Adrenal gland (tissue), 12 donors: Measurements from ENCODE around the gene VWA2. TPM values are rescaled to one million over a fixed set of nuclear protein-coding genes. Genes with fewer than 3 reads are reported as not detected.

Experiments used
- DNase-seq, 7 donors: peaks; one replicate each; pipeline ENCODE4 v3.0.0-alpha.2; 2019 to 2020
- H3K27ac ChIP-seq, 5 donors: fragments of 200-600 bp; sonication (generic) in 4 of 5; 1 replicate in 3 of 5; 2 replicates in 2 of 5; pipeline versions ENCODE4 v1.5.1 to v1.8.0; 2016 to 2020; ENCODE audit warnings: mild to moderate bottlenecking in 1 of 5
- H3K27me3 ChIP-seq: fragments of 200-600 bp; 2 replicates; pipeline ENCODE4 v1.8.0; 2021
- H3K36me3 ChIP-seq, 2 donors: fragments of 200-600 bp; replicated peaks in 1 of 2; 1 replicate in 1 of 2; 2 replicates in 1 of 2; pipeline versions ENCODE4 v1.5.1 to v1.8.0; 2018 to 2022
- H3K4me1 ChIP-seq, 2 donors: fragments of 200-600 bp; replicated peaks in 1 of 2; 1 replicate in 1 of 2; 2 replicates in 1 of 2; pipeline versions ENCODE4 v1.5.1 to v1.8.0; 2018 to 2021
- H3K4me3 ChIP-seq, 4 donors: fragments of 200-600 bp; sonication (generic) in 3 of 4; one replicate each; pipeline ENCODE4 v1.5.1; 2016 to 2018
- H3K9me3 ChIP-seq, 3 donors: fragments of 200-600 bp; sonication (generic) in 1 of 3; replicated peaks in 1 of 3; 1 replicate in 2 of 3; 2 replicates in 1 of 3; pipeline versions ENCODE4 v1.5.1 to v1.8.0; 2016 to 2021
- CTCF ChIP-seq, 6 experiments: fragments of 450-650 bp in 4 of 6; fragments of 200-600 bp in 2 of 6; sonication (generic) in 1 of 6; IDR thresholded peaks; 1 replicate in 5 of 6; 2 replicates in 1 of 6; pipeline versions ENCODE4 v1.5.1 to v1.8.0; 2016 to 2021; ENCODE audit warnings: antibody characterized with exemption in 6 of 6, mild to moderate bottlenecking in 2 of 6, moderate library complexity in 1 of 6
- POLR2A ChIP-seq, 2 donors: fragments of 450-650 bp; IDR thresholded peaks; one replicate each; pipeline ENCODE4 v1.6.1; 2017; ENCODE audit warnings: antibody characterized with exemption in 2 of 2, mild to moderate bottlenecking in 2 of 2, moderate library complexity in 1 of 2
- WGBS, 4 donors: extraction: QIAGEN DNeasy Blood & Tissue Kit in 2 of 4; methylation state at CpG; one replicate each; pipeline versions ENCODE4 v1.1.5 to v1.1.7; 2013 to 2017; 5-methylcytosine and 5-hydroxymethylcytosine counted together
- intact Hi-C, 2 donors: fragments of 100-400 bp; cut with DNase I; formaldehyde crosslinking; loops; one replicate each; pipeline versions ENCODE4 v1.14.1 to v1.15.0; 2022 to 2023
- polyA plus RNA-seq, 3 donors: library from polyadenylated mRNA; stranded (reverse); fragments of 200-250 nt in 2 of 3; fragments of 350-450 nt in 1 of 3; fragmentation: Illumina TruSeq in 1 of 3; extraction: RNeasy Lipid Tissue Mini Kit (QIAGEN cat#74804) in 1 of 3; gene quantifications; one replicate each; pipeline ENCODE4 v1.2.3, GENCODE V29; 2013 to 2014
- total RNA-seq, 9 donors: library from RNA; depleted of rRNA in 4 of 9; stranded (reverse); fragments of >200 nt in 4 of 9; fragments of 120-200 nt in 1 of 9; fragmentation: NEBNext Ultra II Directional in 1 of 9; extraction: Animal tissue kit (Norgen Biotek cat#: 25700) in 1 of 9; gene quantifications; one replicate each; pipeline versions ENCODE4 v1.1.0 to v1.2.4, GENCODE V29; 2013 to 2023
- donor health status: healthy with polysubstance abuse.
- donor health status: Bipolar disorder and iron deficiency.
- donor health status: DM: yes; HTN: yes; CAD: no.
- donor health status: DM: no; HTN: no; CAD: no.
- donor health status: DM: no; HTN: no; CAD: no.
- donor health status: DM: yes; HTN: yes; CAD: no.

Gene VWA2
- total and polyA plus RNA-seq, 12 donors, result 0.15 TPM; not detected in 11

GRCh38 chr10:114316744-114317143 is 77.7 kb downstream of the VWA2 start:
- TF ChIP-seq POLR2A (IDR thresholded peaks at IDR 0.05) (no peak), CTCF (IDR thresholded peaks at IDR 0.05) (no peak)
- H3K36me3 ChIP-seq, result no peaks in the 10 kb centered on the region
- 66 to 71% (median 68%) methylated on average over 5 of the region's 5 CpGs for WGBS, 4 donors
- H3K4me1 ChIP-seq, result no peaks in the 10 kb centered on the region
- DNase-seq, result no peak
- no peaks in the 10 kb centered on the region for H3K9me3 ChIP-seq
- no peak overlapping the region for H3K27ac ChIP-seq
- no peaks in the 10 kb centered on the region for H3K27me3 ChIP-seq
- intact Hi-C loops, result no loop called here
- no peak overlapping the region for H3K4me3 ChIP-seq

- Histone ChIP-seq H3K36me3 (no peaks in the 10 kb centered on the region), H3K27ac (no peak overlapping the region), H3K4me1 (no peaks in the 10 kb centered on the region), H3K9me3 (no peaks in the 10 kb centered on the region), H3K4me3 (no peak overlapping the region), H3K27me3 (no peaks in the 10 kb centered on the region)
- no peak for DNase-seq
- WGBS, 4 donors, result 76 to 85% (median 84%) methylated on average over 18 of the region's 18 CpGs
- intact Hi-C loops, result no loop called here
- TF ChIP-seq CTCF (IDR thresholded peaks at IDR 0.05) (no peak), POLR2A (IDR thresholded peaks at IDR 0.05) (no peak)
Observed at GRCh38 chr10:114319406-114320248, 80.6 kb downstream of the VWA2 start.

GRCh38 chr10:114320249-114321116 is 81.4 kb downstream of the VWA2 start:
- Histone ChIP-seq H3K4me1 (no peaks in the 10 kb centered on the region), H3K4me3 (no peak overlapping the region), H3K9me3 (no peaks in the 10 kb centered on the region), H3K36me3 (no peaks in the 10 kb centered on the region), H3K27me3 (no peaks in the 10 kb centered on the region), H3K27ac (no peak overlapping the region)
- intact Hi-C loops, result no loop called here
- WGBS, 4 donors, result 70 to 83% (median 76%) methylated on average over 15 to 23 of the region's 23 CpGs
- TF ChIP-seq CTCF (IDR thresholded peaks at IDR 0.05), result no peak
- peak in 4 of 7 donors; percentile 8 to 28 (median 23) for DNase-seq

- H3K36me3 ChIP-seq, result no peaks in the 10 kb centered on the region
- no peaks in the 10 kb centered on the region for H3K9me3 ChIP-seq
- no peak for DNase-seq
- WGBS, 4 donors, result 80 to 85% (median 83%) methylated on average over 5 of the region's 5 CpGs
- H3K27me3 ChIP-seq, result no peaks in the 10 kb centered on the region
- intact Hi-C loops, result no loop called here
- TF ChIP-seq POLR2A (IDR thresholded peaks at IDR 0.05) (no peak), CTCF (IDR thresholded peaks at IDR 0.05) (no peak)
- H3K4me3 ChIP-seq, result no peak overlapping the region
- no peaks in the 10 kb centered on the region for H3K4me1 ChIP-seq
- H3K27ac ChIP-seq, result no peak overlapping the region
Observed at GRCh38 chr10:114322344-114322743, 83.3 kb downstream of the VWA2 start.
